Transverse colon (tissue), 4 donors: ENCODE measurements around the gene RASGRP3. TPM values are rescaled to one million over a fixed set of nuclear protein-coding genes. Genes with fewer than 3 reads are reported as not detected.
"Not testable (repeated sequence)": the region's sequence is repeated elsewhere in the genome, so short reads cannot be mapped to it uniquely, and the experiment has no call there.

ENCODE experiments used
- DNase-seq: peaks from one replicate; pipeline ENCODE4 v3.0.0-alpha.2; 2019
- H3K27ac ChIP-seq, 4 donors: fragments of 200-600 bp; sonication (generic); 2 replicates each; pipeline ENCODE4 v1.5.1; 2016 to 2018; ENCODE audit warnings: inconsistent platforms in 4 of 4
- H3K27me3 ChIP-seq: fragments of 200-600 bp; sonication (generic); 2 replicates; pipeline ENCODE4 v1.5.1; 2017; ENCODE audit warnings: inconsistent platforms
- H3K36me3 ChIP-seq, 4 donors: fragments of 200-600 bp; sonication (generic); 2 replicates each; pipeline ENCODE4 v1.5.1; 2017 to 2019; ENCODE audit warnings: inconsistent platforms in 4 of 4
- H3K4me1 ChIP-seq, 4 donors: fragments of 200-600 bp; sonication (generic); 2 replicates each; pipeline ENCODE4 v1.5.1; 2017 to 2020; ENCODE audit warnings: inconsistent platforms in 4 of 4
- H3K4me3 ChIP-seq, 4 donors: fragments of 200-600 bp; sonication (generic); 1 replicate in 1 of 4; 2 replicates in 3 of 4; pipeline versions ENCODE4 v1.5.1 to v1.6.1; 2017 to 2019; ENCODE audit warnings: inconsistent platforms in 4 of 4
- H3K9me3 ChIP-seq, 2 donors: fragments of 200-600 bp; sonication (generic); 2 replicates each; pipeline ENCODE4 v1.5.1; 2017 to 2019; ENCODE audit warnings: inconsistent platforms in 2 of 2
- CTCF ChIP-seq, 5 experiments: fragments of 200-600 bp in 3 of 5; fragments of 450-650 bp in 2 of 5; sonication (generic) in 3 of 5; IDR thresholded peaks; 1 replicate in 2 of 5; 2 replicates in 3 of 5; pipeline ENCODE4 v1.5.1; 2016 to 2017; ENCODE audit warnings: antibody characterized with exemption in 5 of 5, inconsistent platforms in 3 of 5, mild to moderate bottlenecking in 2 of 5, moderate library complexity in 1 of 5
- EP300 ChIP-seq: sonication (generic); formaldehyde crosslinking; IDR thresholded peaks from one replicate; pipeline ENCODE4 v1.6.1; 2017; ENCODE audit warnings: antibody characterized with exemption, low read depth
- POLR2A ChIP-seq: fragments of 450-650 bp; IDR thresholded peaks from one replicate; pipeline ENCODE4 v1.6.1; 2016; ENCODE audit warnings: antibody characterized with exemption, mild to moderate bottlenecking, moderate library complexity
- POLR2AphosphoS5 ChIP-seq, 3 donors: sonication (generic); formaldehyde crosslinking; IDR thresholded peaks; one replicate each; pipeline ENCODE4 v1.6.1; 2016; ENCODE audit warnings: antibody characterized with exemption in 3 of 3
- WGBS, 2 donors: methylation state at CpG; one replicate each; pipeline ENCODE4 v1.1.5; 2018; ENCODE audit warnings: low coverage in 1 of 2; 5-methylcytosine and 5-hydroxymethylcytosine counted together
- in situ Hi-C, 4 donors: fragments of 200-750 bp; cut with MboI; loops; one replicate each; pipeline versions ENCODE4 v1.15.0 to v1.15.1; 2017; ENCODE audit warnings: low sequenced_read_pairs in 3 of 4, low pct_ligation_motif_present in 1 of 4, low pct_unique_long_range_greater_than_20kb in 1 of 4
- intact Hi-C: fragments of 100-400 bp; cut with DNase I; formaldehyde crosslinking; loops from one replicate; pipeline ENCODE4 v1.15.1; 2023; ENCODE audit warnings: low total_unique reads
- total RNA-seq, 4 donors: library from RNA; depleted of rRNA; stranded (reverse); fragments of >200 nt; gene quantifications; one replicate each; pipeline ENCODE4 v1.1.0, GENCODE V29; 2016

The RASGRP3 gene
- total RNA-seq, 4 donors from 2014 or later = 3.4 to 16.5 (median 4.8) TPM; not detected in 1

- intact Hi-C loops (no loop called here), in situ Hi-C loops (no loop called here)
- no peak overlapping the region for H3K27ac ChIP-seq
- 85 to 86% methylated on average over 2 of the region's 2 CpGs for WGBS, 2 donors
- DNase-seq = no peak
- H3K4me3 ChIP-seq = no peak overlapping the region
- TF ChIP-seq EP300 (no peak), POLR2A (no peak), POLR2AphosphoS5 (IDR thresholded peaks at IDR 0.05) (no peak), CTCF (IDR thresholded peaks at IDR 0.05) (no peak)
- H3K27me3 ChIP-seq = no peaks in the 10 kb centered on the region
- no peaks in the 10 kb centered on the region for H3K36me3 ChIP-seq
- H3K9me3 ChIP-seq = no peaks in the 10 kb centered on the region
- H3K4me1 ChIP-seq = peaks cover 0 to 8% (median 0%) of the 10 kb centered on the region in 4 donors
Measured at GRCh38 chr2:33459745-33460144, 16.7 kb upstream of the RASGRP3 start.

- H3K9me3 ChIP-seq, in situ Hi-C loops, H3K27me3 ChIP-seq, H3K4me3 ChIP-seq, H3K36me3 ChIP-seq, H3K27ac ChIP-seq, DNase-seq, H3K4me1 ChIP-seq, intact Hi-C loops: not testable (repeated sequence)
- 77 to 90% methylated on average over 5 to 8 of the region's 8 CpGs for WGBS, 2 donors
Measured at GRCh38 chr2:33462512-33462911, 13.9 kb upstream of the RASGRP3 start.

- Histone ChIP-seq H3K4me1 (no peaks in the 10 kb centered on the region), H3K27me3 (no peaks in the 10 kb centered on the region), H3K27ac (no peak overlapping the region), H3K9me3 (no peaks in the 10 kb centered on the region), H3K36me3 (no peaks in the 10 kb centered on the region), H3K4me3 (no peak overlapping the region)
- intact Hi-C loops = no loop called here
- DNase-seq = no peak
- TF ChIP-seq POLR2A (no peak), EP300 (no peak)
- 83 to 88% methylated on average over 2 to 3 of the region's 3 CpGs for WGBS, 2 donors
- in situ Hi-C loops = no loop called here
Measured at GRCh38 chr2:33467413-33467812, 9.0 kb upstream of the RASGRP3 start.

- intact Hi-C loops = no loop called here
- no peak for TF ChIP-seq CTCF (IDR thresholded peaks at IDR 0.05)
- no peak for TF ChIP-seq POLR2A
- Histone ChIP-seq H3K4me1 (no peaks in the 10 kb centered on the region), H3K9me3 (no peaks in the 10 kb centered on the region), H3K36me3 (no peaks in the 10 kb centered on the region), H3K4me3 (no peak overlapping the region), H3K27ac (no peak overlapping the region), H3K27me3 (no peaks in the 10 kb centered on the region)
- no peak for DNase-seq
- 77 to 85% methylated on average over 5 of the region's 5 CpGs for WGBS, 2 donors
- in situ Hi-C loops = no loop called here
Measured at GRCh38 chr2:33469238-33469637, 7.2 kb upstream of the RASGRP3 start.

- intact Hi-C loops = loop anchor here (5.0 to 10.0 kb wide), 2 partner anchors 109 to 1598 kb away; no protein-coding TSS in a partner anchor
- H3K9me3 ChIP-seq = no peaks in the 10 kb centered on the region
- WGBS, 2 donors = 9 to 37% methylated on average over 4 to 15 of the region's 15 CpGs
- H3K4me1 ChIP-seq = peaks cover 4 to 18% (median 14%) of the 10 kb centered on the region in 4 donors
- H3K27ac ChIP-seq = peak overlapping the region; percentile 88 to 90 (median 89)
- peak overlapping the region; percentile 46 to 69 (median 64) for H3K4me3 ChIP-seq
- peak in 2 of 3 donors; percentile 3 to 29 for TF ChIP-seq POLR2AphosphoS5 (IDR thresholded peaks at IDR 0.05)
- TF ChIP-seq POLR2A = no peak
- TF ChIP-seq CTCF (IDR thresholded peaks at IDR 0.05) = peak; percentile 68 to 80 (median 73)
- in situ Hi-C loops = loop anchor here in 1 of 4 donors (10.0 kb wide), 1 partner anchor 99 kb away; no protein-coding TSS in a partner anchor
- H3K27me3 ChIP-seq = no peaks in the 10 kb centered on the region
- peak; percentile 87 for DNase-seq
- no peaks in the 10 kb centered on the region for H3K36me3 ChIP-seq
Measured at GRCh38 chr2:33475224-33476130, 972 bp upstream of the RASGRP3 start.
